CD1c-positive myeloid dendritic cell (primary cell): ENCODE results near the gene AGTR2.
"Not testable (repeated sequence)": the region's sequence is repeated elsewhere in the genome, so short reads cannot be mapped to it uniquely, and the experiment has no call there.

Source experiments
- DNase-seq: peaks from one replicate; pipeline ENCODE4 v3.0.0-alpha.2; 2016; ENCODE audit errors: extremely low spot score

AGTR2 gene

GRCh38 chrX:116170511-116170910 lies at the start of gene AGTR2:
Gene AGTR2 (plus strand): TSS chrX:116170744. CDS start chrX:116172281, 1,537 bp downstream.
- DNase-seq, result no peak

GRCh38 chrX:116135277-116135676 lies 35.3 kb upstream of the AGTR2 start:
- no peak for DNase-seq

- DNase-seq, result not testable (repeated sequence)
Observed at GRCh38 chrX:116141270-116141669, 29.3 kb upstream of the AGTR2 start.

DNA sequence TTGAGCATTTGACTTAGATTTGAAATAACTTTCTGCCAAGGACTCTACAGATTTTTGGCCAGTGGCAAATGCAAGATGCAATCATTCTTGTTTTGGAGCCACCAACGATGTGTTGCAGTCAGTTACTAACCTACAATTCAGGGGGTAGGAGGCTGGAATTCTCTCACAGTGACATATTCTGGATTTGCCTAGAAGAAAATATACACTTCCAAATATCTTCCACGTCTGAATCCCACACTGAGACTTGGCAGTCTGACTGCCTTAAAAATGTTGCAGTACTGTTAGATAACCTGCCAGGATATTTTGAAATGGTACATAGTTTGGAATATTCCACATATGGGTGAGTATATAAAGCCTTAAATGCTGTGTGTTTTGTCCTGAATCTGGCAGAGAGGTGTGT lies 27.6 kb upstream of the AGTR2 start:
- DNase-seq, result no peak

DNA sequence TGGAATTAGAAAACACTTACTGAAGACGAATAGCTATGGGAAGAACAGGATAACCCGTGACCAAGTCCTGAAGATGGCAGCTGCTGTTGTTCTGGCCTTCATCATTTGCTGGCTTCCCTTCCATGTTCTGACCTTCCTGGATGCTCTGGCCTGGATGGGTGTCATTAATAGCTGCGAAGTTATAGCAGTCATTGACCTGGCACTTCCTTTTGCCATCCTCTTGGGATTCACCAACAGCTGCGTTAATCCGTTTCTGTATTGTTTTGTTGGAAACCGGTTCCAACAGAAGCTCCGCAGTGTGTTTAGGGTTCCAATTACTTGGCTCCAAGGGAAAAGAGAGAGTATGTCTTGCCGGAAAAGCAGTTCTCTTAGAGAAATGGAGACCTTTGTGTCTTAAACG lies 2.4 kb downstream of the AGTR2 start:
- DNase-seq, result no peak

DNA sequence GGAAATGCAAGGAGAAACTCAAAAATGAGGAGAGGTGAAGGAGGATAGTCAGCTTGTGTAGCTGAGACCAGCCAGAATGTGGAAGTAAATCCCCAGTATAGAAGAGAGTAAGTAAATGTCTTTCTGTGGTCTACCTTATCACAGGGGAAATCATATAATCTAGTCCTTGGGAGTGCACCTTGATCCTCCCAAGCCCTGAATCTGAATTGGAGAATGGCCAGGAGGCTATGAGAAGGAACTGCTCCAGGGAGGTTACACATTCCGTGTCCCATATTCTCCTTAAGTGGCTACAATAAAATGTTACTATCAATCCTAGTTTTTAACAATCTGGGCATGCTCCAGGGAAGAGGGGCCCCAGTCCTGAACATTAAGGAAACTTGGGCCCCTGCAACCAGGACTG lies 10.8 kb downstream of the AGTR2 start:
- DNase-seq, result no peak

- DNase-seq, result no peak
Observed at GRCh38 chrX:116185163-116185562, 14.6 kb downstream of the AGTR2 start.

GRCh38 chrX:116194649-116195048 lies 24.1 kb downstream of the AGTR2 start:
- DNase-seq, result no peak

DNA sequence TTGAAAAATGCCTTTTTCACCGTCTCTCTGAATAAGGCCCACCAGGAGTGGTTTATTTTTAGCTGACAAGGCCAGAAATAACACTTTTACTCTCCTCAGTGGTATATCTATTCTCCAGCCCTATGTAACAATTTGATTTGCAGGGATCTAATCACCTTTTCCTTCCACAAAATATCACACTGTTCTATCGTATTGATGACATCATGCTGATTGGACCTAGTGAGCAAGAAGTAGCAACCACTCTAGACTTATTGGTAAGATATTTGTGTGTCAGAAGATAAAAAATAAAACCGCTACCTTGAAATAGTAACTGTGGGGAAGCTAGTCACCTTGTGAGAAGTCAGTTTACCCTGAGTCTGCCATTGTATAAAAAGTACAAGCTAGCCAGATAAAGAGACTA lies 27.7 kb downstream of the AGTR2 start:
- DNase-seq, result no peak

DNA sequence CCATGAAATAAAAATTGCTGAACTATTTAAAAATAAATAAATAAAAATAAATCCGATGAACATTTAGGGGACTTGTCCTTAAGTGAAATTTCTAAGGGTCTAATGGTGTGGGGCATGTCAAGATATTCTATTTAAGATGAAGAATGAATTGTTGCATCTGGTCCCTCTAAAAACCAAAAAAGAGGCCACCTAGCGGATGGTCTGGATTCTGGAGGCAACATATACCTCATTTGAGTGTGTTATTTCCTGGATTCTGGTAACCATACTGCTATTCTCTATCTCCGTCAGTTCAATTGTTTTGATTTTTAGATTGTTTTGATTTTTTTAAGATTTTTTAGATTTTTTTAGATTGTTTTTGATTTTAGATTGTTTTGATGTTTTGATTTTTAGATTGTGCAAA lies 28.3 kb downstream of the AGTR2 start:
- no peak for DNase-seq

DNA sequence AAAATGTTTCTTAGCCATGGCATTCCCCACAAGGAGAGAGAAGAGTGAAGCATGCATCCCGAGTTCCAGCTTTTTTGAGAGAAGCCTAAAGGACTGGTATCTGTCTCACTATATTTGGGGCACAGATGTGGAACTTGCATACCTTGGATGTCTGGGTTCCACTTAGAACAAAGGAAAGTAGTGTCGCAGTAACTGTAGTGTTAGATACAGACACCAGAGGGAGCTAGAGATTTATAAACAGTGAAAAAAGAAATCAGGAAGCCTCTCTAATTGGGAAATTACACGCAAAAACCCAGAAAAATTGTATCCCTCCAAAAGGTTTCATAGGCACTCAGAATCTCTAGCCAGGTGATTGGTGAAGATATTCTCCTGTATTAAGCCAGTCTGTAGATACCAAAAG lies 34.4 kb downstream of the AGTR2 start:
- DNase-seq, result peak; percentile 11

GRCh38 chrX:116213262-116213661 lies 42.7 kb downstream of the AGTR2 start:
- DNase-seq, result no peak

DNA sequence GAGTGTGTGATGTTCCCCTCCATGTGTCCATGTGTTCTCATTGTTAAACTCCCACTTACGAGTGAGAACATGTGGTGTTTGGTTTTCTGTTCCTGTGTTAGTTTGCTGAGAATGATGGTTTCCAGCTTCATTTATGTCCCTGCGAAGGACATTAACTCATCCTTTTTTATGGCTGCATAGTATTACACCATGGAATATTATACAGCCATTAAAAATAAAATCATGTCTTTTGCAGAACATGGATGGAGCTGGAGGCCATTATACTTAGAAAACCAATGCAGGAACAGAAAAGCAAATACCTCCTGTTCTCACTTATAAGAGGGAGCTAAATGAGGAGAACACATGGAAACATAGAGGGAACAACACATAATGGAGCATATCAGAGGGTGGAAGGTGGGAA lies 46.5 kb downstream of the AGTR2 start:
- DNase-seq, result not testable (repeated sequence)
